ENCODE measurements around the gene TRIP4. TPM values are rescaled to one million over a fixed set of nuclear protein-coding genes. Genes with fewer than 3 reads are reported as not detected.
A peak's percentile ranks its signal among the peaks of the same experiment; 100 is the strongest.
"Not testable (repeated sequence)": the region's sequence is repeated elsewhere in the genome, so short reads cannot be mapped to it uniquely, and the experiment has no call there.

TRIP4 gene
- total RNA-seq, 4 donors from 2014 or later = 1.9 to 5.3 (median 3.4) TPM

DNA sequence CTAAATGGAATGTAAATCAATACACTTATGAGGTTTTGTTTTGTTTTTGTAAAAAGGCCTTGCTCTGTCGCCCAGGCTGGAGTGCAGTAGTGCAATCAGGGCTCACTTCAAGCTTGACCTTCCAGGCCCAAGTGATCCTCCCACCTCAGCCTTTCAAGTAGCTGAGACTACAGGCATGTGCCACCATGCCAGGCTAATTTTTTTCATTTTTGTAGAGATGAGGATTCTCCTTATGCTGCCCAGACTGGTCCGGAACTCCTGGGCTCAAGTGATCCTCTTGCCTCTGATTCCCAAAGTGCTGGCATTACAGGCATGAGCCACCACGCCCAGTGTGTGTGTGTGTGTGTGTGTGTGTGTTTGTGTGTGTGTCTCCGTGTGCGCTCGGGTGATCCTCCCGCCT is 1.3 kb upstream of the TRIP4 start:
- intact Hi-C loops (cut with DNase I; ENCODE audit: low total_unique reads) = loop anchor here (5.0 kb wide), 1 partner anchor 76 kb away; the partner anchor contains the start of gene ZNF609
- Histone ChIP-seq H3K9me3 (no peaks in the 10 kb centered on the region), H3K36me3 (no peaks in the 10 kb centered on the region), H3K4me3 (no peak overlapping the region), H3K4me1 (peaks cover 0 to 10% of the 10 kb centered on the region in 2 donors), H3K27ac (no peak overlapping the region), H3K27me3 (no peaks in the 10 kb centered on the region)
- in situ Hi-C loops (cut with MboI; ENCODE audit: low sequenced_read_pairs in 4 of 4) = no loop called here
- ATAC-seq (no peak), DNase-seq (no peak)
- TF ChIP-seq CTCF (IDR thresholded peaks at IDR 0.05 in 4 of 5, conservative IDR thresholded peaks at IDR 0.05 in 1 of 5) = no peak
- TF ChIP-seq POLR2A (IDR thresholded peaks at IDR 0.05) = no peak

GRCh38 chr15:64389036-64389435 is 1.4 kb downstream of the TRIP4 start:
- intact Hi-C loops (cut with DNase I; ENCODE audit: low total_unique reads) (loop anchor here (5.0 kb wide), 1 partner anchor 73 kb away; the partner anchor contains the start of gene ZNF609), in situ Hi-C loops (cut with MboI; ENCODE audit: low sequenced_read_pairs in 4 of 4) (no loop called here)
- no peaks in the 10 kb centered on the region for H3K36me3 ChIP-seq
- H3K27ac ChIP-seq = peak overlapping the region in 1 of 4 donors; percentile 80
- H3K9me3 ChIP-seq = no peaks in the 10 kb centered on the region
- ATAC-seq = no peak
- TF ChIP-seq POLR2A (IDR thresholded peaks at IDR 0.05) = no peak
- TF ChIP-seq CTCF (IDR thresholded peaks at IDR 0.05 in 4 of 5, conservative IDR thresholded peaks at IDR 0.05 in 1 of 5) = no peak
- no peak for DNase-seq
- H3K4me3 ChIP-seq = no peak overlapping the region
- H3K27me3 ChIP-seq = no peaks in the 10 kb centered on the region
- H3K4me1 ChIP-seq = peaks cover 0 to 4% of the 10 kb centered on the region in 2 donors

- in situ Hi-C loops (cut with MboI; ENCODE audit: low sequenced_read_pairs in 4 of 4); intact Hi-C loops (cut with DNase I; ENCODE audit: low total_unique reads); H3K9me3 ChIP-seq; H3K4me1 ChIP-seq; DNase-seq; H3K27me3 ChIP-seq; ATAC-seq; H3K4me3 ChIP-seq; H3K27ac ChIP-seq: not testable (repeated sequence)
- peaks cover 0 to 26% of the 10 kb centered on the region in 2 donors for H3K36me3 ChIP-seq
These were observed 4.8 kb downstream of the TRIP4 start for GRCh38 chr15:64392471-64392870.

- Histone ChIP-seq H3K27ac (no peak overlapping the region), H3K4me1 (no peaks in the 10 kb centered on the region), H3K4me3 (no peak overlapping the region), H3K27me3 (no peaks in the 10 kb centered on the region), H3K9me3 (no peaks in the 10 kb centered on the region), H3K36me3 (peaks cover 0 to 58% of the 10 kb centered on the region in 2 donors)
- TF ChIP-seq POLR2A (IDR thresholded peaks at IDR 0.05) = no peak
- no peak for TF ChIP-seq CTCF (IDR thresholded peaks at IDR 0.05 in 4 of 5, conservative IDR thresholded peaks at IDR 0.05 in 1 of 5)
- no peak for DNase-seq
- intact Hi-C loops (cut with DNase I; ENCODE audit: low total_unique reads) (no loop called here), in situ Hi-C loops (cut with MboI; ENCODE audit: low sequenced_read_pairs in 4 of 4) (no loop called here)
- ATAC-seq = no peak
These were observed 9.2 kb downstream of the TRIP4 start for GRCh38 chr15:64396789-64397188.

GRCh38 chr15:64398575-64398974 is 10.9 kb downstream of the TRIP4 start:
- intact Hi-C loops (cut with DNase I; ENCODE audit: low total_unique reads) = no loop called here
- TF ChIP-seq POLR2A (IDR thresholded peaks at IDR 0.05) = no peak
- TF ChIP-seq CTCF (IDR thresholded peaks at IDR 0.05 in 4 of 5, conservative IDR thresholded peaks at IDR 0.05 in 1 of 5) = no peak
- ATAC-seq (no peak), DNase-seq (no peak)
- Histone ChIP-seq H3K36me3 (peaks cover 0 to 68% of the 10 kb centered on the region in 2 donors), H3K4me3 (no peak overlapping the region), H3K27ac (no peak overlapping the region), H3K4me1 (no peaks in the 10 kb centered on the region), H3K9me3 (no peaks in the 10 kb centered on the region), H3K27me3 (no peaks in the 10 kb centered on the region)
- in situ Hi-C loops (cut with MboI; ENCODE audit: low sequenced_read_pairs in 4 of 4) = no loop called here

Measured in gastrocnemius medialis (tissue), 4 donors.